ENCODE data around the gene AUTS2.

GRCh38 chr7:70512144-70512543 is 913.9 kb downstream of the AUTS2 start:
- TF ChIP-seq CTCF (IDR thresholded peaks at IDR 0.05) (no peak), POLR2A (IDR thresholded peaks at IDR 0.05) (no peak)
